ENCODE data around the gene HES7.

DNA sequence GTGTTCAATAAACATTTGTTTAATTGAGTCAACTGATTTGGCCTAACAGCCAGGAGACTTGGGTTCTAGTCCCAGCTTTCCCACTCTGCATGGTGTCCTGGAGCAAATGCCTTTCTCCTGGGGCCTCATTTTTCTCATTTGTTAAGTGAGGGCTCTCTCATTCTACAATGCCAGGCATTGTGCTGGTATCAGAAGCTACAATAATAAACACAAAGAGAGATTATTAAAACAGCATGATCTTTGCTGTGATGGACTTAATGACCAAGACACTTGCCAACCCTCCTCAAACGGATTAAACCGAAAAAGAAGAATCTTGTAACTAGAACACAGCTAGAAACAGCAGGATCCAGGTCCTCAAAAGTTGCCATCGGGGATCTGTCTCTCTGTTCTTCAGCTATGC, 43.6 kb upstream of the HES7 start:
- TF ChIP-seq, protein P1, sequence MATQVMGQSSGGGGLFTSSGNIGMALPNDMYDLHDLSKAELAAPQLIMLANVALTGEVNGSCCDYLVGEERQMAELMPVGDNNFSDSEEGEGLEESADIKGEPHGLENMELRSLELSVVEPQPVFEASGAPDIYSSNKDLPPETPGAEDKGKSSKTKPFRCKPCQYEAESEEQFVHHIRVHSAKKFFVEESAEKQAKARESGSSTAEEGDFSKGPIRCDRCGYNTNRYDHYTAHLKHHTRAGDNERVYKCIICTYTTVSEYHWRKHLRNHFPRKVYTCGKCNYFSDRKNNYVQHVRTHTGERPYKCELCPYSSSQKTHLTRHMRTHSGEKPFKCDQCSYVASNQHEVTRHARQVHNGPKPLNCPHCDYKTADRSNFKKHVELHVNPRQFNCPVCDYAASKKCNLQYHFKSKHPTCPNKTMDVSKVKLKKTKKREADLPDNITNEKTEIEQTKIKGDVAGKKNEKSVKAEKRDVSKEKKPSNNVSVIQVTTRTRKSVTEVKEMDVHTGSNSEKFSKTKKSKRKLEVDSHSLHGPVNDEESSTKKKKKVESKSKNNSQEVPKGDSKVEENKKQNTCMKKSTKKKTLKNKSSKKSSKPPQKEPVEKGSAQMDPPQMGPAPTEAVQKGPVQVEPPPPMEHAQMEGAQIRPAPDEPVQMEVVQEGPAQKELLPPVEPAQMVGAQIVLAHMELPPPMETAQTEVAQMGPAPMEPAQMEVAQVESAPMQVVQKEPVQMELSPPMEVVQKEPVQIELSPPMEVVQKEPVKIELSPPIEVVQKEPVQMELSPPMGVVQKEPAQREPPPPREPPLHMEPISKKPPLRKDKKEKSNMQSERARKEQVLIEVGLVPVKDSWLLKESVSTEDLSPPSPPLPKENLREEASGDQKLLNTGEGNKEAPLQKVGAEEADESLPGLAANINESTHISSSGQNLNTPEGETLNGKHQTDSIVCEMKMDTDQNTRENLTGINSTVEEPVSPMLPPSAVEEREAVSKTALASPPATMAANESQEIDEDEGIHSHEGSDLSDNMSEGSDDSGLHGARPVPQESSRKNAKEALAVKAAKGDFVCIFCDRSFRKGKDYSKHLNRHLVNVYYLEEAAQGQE (IDR thresholded peaks at IDR 0.05; ENCODE audit: borderline replicate concordance): no peak
- no peak for TF ChIP-seq RAD21 (conservative IDR thresholded peaks at IDR 0.05)
- no peak for TF ChIP-seq TAF1 (IDR thresholded peaks at IDR 0.05; ENCODE audit: low read depth)
- no peak for TF ChIP-seq EP300 (conservative IDR thresholded peaks at IDR 0.05; ENCODE audit: poor library complexity, severe bottlenecking)
- TF ChIP-seq, protein P2, sequence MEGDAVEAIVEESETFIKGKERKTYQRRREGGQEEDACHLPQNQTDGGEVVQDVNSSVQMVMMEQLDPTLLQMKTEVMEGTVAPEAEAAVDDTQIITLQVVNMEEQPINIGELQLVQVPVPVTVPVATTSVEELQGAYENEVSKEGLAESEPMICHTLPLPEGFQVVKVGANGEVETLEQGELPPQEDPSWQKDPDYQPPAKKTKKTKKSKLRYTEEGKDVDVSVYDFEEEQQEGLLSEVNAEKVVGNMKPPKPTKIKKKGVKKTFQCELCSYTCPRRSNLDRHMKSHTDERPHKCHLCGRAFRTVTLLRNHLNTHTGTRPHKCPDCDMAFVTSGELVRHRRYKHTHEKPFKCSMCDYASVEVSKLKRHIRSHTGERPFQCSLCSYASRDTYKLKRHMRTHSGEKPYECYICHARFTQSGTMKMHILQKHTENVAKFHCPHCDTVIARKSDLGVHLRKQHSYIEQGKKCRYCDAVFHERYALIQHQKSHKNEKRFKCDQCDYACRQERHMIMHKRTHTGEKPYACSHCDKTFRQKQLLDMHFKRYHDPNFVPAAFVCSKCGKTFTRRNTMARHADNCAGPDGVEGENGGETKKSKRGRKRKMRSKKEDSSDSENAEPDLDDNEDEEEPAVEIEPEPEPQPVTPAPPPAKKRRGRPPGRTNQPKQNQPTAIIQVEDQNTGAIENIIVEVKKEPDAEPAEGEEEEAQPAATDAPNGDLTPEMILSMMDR (IDR thresholded peaks at IDR 0.05; ENCODE audit: poor library complexity, severe bottlenecking): no peak
- no peak for TF ChIP-seq EZH2 (IDR thresholded peaks at IDR 0.05; ENCODE audit: borderline replicate concordance, insufficient read depth, low read length, poor library complexity, severe bottlenecking)
- TF ChIP-seq POLR2AphosphoS5 (IDR thresholded peaks at IDR 0.05): no peak
- no peak for TF ChIP-seq SMC3 (conservative IDR thresholded peaks at IDR 0.05; ENCODE audit: poor library complexity)
- no peak for TF ChIP-seq MXI1 (conservative IDR thresholded peaks at IDR 0.05; ENCODE audit: poor library complexity, severe bottlenecking)

Data from neural cell (in vitro differentiated cells).